ENCODE results near the gene MYO1D.

DNA sequence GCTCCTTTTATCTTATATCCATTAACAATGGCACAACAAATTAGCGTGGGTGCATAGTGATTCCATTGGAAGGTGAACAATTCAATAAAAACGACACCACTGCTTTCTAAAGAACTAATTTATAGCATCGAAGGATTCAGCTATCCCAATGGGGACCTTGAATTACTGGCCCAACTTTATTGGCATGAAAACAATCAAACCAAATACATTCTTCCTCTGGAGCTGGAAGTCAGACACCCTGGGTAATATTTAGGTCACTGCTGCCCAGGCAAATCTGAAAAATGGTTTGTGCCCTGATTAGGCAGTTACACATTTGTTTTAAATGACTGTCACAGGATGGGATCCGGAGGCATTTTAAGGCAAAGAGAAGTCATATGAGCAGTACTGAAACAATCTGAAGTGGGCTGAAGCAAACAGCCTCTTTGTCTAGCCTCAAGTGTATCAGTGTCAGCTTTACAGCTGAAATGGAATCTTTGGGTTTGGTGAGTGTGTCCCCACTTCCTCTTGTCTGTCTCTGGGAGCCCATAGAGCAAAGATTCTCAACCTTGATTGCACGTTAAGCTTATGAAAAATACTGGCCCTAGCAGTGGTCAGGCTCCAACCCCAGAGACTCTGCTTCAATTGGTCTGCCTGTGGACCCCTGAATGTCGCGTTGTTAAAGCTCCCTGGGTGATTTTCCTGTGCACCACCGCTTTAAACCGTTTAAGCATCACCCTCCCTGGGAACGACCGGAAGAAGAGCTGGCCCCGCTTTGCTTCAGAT, 359.8 kb downstream of the MYO1D start:
- TF ChIP-seq CTCF (IDR thresholded peaks at IDR 0.05) = no peak
- TF ChIP-seq TP53 (CRISPR knock-in tag; IDR thresholded peaks at IDR 0.05) = no peak
- TF ChIP-seq KAT7 (CRISPR knock-in tag; IDR thresholded peaks at IDR 0.05; ENCODE audit: borderline replicate concordance) = no peak
- TF ChIP-seq, protein P1, sequence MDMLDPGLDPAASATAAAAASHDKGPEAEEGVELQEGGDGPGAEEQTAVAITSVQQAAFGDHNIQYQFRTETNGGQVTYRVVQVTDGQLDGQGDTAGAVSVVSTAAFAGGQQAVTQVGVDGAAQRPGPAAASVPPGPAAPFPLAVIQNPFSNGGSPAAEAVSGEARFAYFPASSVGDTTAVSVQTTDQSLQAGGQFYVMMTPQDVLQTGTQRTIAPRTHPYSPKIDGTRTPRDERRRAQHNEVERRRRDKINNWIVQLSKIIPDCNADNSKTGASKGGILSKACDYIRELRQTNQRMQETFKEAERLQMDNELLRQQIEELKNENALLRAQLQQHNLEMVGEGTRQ (CRISPR knock-in tag; IDR thresholded peaks at IDR 0.05) = no peak
